GDM1 (cell line): ENCODE results near the gene DNAAF3.
"Not testable (repeated sequence)": the region's sequence is repeated elsewhere in the genome, so short reads cannot be mapped to it uniquely, and the experiment has no call there.

Source experiments
- DNase-seq: peaks from one replicate; lab custom pipeline; 2025; lab: John Stamatoyannopoulos, UW

DNAAF3 gene

GRCh38 chr19:55166530-55167268, at the start of gene DNAAF3:
Gene DNAAF3 (minus strand): TSS chr19:55166613. CDS start chr19:55166413, 200 bp downstream.
- peak; percentile 95 for DNase-seq

- DNase-seq: no peak
These were observed 47.1 kb upstream of the DNAAF3 start for GRCh38 chr19:55213547-55213946.

- DNase-seq: peak; percentile 31
These were observed 46.0 kb upstream of the DNAAF3 start for GRCh38 chr19:55212447-55212846.

- DNase-seq: no peak
These were observed 43.5 kb upstream of the DNAAF3 start for GRCh38 chr19:55209693-55210472.

GRCh38 chr19:55208880-55209692, 42.7 kb upstream of the DNAAF3 start, which contains the start of gene PTPRH:
Gene PTPRH (minus strand): TSS chr19:55209501. CDS start chr19:55209433, 68 bp downstream.
- no peak for DNase-seq

GRCh38 chr19:55206664-55207500, 40.5 kb upstream of the DNAAF3 start:
- DNase-seq: peak; percentile 45

GRCh38 chr19:55202199-55202598, 35.8 kb upstream of the DNAAF3 start:
- DNase-seq: not testable (repeated sequence)

- DNase-seq: no peak
These were observed 33.3 kb upstream of the DNAAF3 start for GRCh38 chr19:55199620-55200204.

- DNase-seq: no peak
These were observed 32.2 kb upstream of the DNAAF3 start for GRCh38 chr19:55198651-55199050.

- no peak for DNase-seq
These were observed 31.1 kb upstream of the DNAAF3 start for GRCh38 chr19:55197528-55197927.

GRCh38 chr19:55196803-55197202, 30.4 kb upstream of the DNAAF3 start:
- DNase-seq: no peak

GRCh38 chr19:55193481-55193880, 27.1 kb upstream of the DNAAF3 start:
- no peak for DNase-seq

- no peak for DNase-seq
These were observed 23.0 kb upstream of the DNAAF3 start for GRCh38 chr19:55189403-55189835.

- DNase-seq: no peak
These were observed 22.2 kb upstream of the DNAAF3 start for GRCh38 chr19:55188625-55189024.

GRCh38 chr19:55186080-55186479, 19.7 kb upstream of the DNAAF3 start:
- DNase-seq: no peak

- no peak for DNase-seq
These were observed 15.3 kb upstream of the DNAAF3 start for GRCh38 chr19:55181740-55182139.

GRCh38 chr19:55179606-55180484, 13.4 kb upstream of the DNAAF3 start, which contains the start of gene SYT5:
Gene SYT5 (minus strand): TSS chr19:55180289. CDS start chr19:55179041, 1,248 bp downstream.
- peak; percentile 16 for DNase-seq

- DNase-seq: peak; percentile 68
These were observed 12.6 kb upstream of the DNAAF3 start for GRCh38 chr19:55178781-55179599.

GRCh38 chr19:55176076-55176475, 9.7 kb upstream of the DNAAF3 start:
- DNase-seq: no peak
